GM21825 (cell line): ENCODE data around the gene ZNF669.

Source experiments
- ATAC-seq: cut with Tn5 transposase; IDR thresholded peaks from one replicate; pipeline ENCODE4 v1.9.1; 2021; ENCODE audit warnings: mild to moderate bottlenecking, moderate library complexity; ENCODE audit not compliant: unreplicated experiment

ZNF669 gene

DNA sequence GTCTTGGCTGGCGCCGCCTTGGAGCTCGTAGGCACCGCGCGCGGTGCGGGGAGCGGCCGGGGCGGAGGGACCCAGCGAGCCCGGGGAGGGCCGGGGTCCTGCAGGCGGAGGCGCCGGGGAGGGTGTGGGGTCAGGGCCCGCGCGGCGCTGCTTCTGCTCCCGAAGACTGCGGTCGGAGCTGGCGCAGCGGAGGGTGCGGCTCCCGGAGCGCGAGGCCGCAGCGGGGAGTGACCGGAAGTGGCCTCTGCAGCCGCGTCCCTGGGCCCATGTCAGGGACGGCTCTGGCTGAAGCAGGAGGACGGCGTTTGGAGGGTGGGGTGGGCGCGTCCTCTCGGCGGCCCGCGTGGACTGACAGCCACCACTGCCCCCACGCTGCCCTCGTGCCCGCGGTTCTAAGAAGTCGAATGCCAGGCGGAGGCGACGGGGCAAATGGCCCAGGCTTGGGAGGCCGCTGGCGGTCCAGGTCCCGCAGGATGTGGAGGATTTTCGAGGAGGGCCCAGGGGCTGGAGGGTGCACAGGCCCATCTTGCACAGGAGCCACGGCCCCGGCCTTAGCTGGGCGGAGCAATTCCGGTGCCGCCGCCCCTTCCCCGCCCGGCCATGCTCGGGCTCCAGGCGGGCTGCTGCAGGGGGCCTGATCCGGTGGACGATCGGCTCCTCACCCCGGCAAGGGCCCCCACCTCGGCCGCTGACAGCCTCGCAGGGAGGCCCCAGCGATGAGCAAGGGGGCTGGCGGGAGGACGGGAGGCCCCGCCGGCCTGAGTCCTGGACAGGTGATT, 7.7 kb upstream of the ZNF669 start:
- ATAC-seq, result no peak

DNA sequence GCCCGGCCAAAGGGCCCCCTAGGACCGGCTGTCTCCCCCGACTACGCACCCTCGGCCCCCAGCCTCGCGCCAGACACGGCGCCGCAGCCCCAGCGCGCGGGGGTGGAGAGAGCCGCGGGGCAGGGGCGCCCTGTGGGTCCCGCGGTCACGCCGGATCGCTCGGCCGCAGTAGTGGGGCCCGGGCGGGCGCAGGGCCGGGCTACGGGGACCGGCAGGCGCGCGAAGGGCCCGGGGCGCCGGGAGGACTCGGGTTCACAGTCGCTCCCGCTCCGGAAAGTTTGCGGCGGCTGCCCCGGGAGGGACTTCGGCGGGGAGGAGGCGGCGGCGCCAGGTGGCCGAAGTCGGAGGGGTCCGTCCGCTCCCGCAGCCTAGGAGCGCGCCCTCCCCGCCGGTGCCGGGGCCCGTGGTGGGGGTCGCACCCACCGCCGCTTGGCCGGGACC, 7.1 kb upstream of the ZNF669 start:
- no peak for ATAC-seq

DNA sequence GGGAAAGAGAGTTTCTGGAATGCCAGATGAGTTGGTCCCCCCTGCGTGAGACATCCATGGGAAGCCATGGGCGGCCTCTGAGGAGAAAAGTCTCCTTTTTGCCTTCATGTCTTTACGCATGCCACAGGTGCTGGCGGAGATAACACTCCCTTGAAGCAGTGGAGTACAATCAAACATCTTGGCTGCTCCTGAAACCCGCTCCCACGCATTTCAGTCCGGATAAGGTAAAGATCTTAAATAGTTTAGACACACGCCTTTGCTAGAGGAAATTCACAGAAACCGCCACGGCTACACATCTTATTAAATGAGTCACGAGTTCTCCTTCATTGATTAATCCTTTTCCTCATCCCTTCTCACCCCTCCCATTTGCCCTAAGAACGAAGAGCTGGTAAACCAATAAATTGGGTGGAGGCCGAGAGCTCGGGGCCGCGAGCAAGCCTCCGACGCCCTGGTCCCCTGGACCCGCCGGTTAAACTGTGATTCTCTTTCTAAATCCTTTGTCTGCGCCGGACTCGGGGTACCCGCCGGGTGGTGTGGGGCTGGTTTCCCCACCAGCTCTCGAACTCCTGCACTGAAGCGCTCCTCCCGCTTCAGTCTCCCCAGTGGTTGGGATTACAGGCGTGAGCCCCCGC, 6.6 kb upstream of the ZNF669 start:
- no peak for ATAC-seq

DNA sequence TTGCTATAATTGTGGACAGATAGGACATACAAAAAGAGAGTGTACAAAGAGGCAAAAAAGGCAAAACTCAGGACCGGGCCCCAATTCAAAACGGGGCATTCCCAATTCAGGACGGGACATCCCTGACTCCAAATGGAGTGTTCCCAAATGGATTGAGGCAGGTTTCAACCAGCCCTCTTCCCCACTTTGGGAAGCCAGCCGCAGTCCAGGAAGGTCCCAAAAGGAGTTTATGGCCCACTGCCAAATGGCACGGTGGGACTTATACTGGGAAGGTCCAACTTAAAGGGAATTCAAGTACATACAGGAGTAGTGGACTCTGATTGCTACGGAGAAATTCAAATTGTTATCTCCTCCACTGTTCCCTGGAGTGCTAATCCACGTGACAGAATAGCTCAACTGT, 3.5 kb upstream of the ZNF669 start:
- no peak for ATAC-seq

DNA sequence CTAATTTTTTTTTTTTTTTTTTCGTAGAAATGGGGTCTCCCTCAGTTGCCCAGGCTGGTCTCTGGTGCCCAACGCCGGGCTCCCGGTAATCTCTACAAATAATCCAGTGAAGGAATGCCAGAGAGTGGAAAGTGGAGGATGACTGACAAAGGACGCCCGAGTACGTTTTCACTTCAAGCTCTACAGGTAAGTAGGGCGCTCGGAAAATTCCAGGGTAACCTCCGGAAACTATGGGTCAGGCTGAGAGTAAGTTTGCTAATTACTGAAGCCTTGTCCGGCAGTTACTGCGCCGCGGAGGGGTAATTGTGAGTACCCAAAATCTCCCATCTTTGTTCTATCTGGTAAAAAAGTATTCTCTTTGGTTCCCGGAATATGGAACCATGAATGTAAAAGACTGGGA, 1.8 kb upstream of the ZNF669 start:
- ATAC-seq, result no peak

DNA sequence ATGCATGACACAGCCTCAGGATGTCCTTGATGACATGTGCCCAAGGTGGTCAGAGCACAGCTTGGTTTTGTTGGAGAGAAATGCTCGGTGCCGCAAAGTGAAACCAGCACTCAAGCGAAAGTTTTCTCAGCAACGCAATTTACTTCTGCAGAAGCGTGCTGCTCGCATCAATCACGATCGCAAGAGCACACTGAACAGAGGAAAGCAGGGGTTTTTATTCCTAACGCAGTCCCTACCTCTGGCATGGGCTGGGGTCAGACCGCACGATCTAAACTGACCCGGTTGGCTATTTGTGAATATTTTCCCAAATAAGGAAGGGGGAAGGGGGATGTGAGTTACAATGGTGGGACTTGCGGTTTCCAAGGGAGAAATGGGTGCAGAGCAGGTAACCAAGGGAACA, 809 bp upstream of the ZNF669 start:
- ATAC-seq, result no peak

DNA sequence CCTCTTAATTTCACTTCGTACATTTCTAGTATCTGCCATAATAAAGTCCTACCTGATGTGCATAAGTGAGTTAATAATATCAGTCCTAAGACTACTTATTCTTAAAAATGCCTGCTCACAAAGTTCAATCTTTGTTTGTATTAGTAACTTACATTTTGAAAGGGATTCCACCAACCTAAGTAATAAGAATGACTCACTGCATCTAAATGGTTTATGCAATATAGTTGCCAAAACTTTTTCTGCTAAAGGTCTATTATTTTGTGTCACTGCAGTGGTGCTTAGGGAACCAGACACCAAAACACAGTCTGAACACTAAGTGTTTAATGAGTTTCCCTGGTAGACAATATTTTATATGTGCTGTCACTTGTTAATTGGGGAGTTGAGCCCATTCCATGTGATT, 1.8 kb downstream of the ZNF669 start:
- no peak for ATAC-seq

DNA sequence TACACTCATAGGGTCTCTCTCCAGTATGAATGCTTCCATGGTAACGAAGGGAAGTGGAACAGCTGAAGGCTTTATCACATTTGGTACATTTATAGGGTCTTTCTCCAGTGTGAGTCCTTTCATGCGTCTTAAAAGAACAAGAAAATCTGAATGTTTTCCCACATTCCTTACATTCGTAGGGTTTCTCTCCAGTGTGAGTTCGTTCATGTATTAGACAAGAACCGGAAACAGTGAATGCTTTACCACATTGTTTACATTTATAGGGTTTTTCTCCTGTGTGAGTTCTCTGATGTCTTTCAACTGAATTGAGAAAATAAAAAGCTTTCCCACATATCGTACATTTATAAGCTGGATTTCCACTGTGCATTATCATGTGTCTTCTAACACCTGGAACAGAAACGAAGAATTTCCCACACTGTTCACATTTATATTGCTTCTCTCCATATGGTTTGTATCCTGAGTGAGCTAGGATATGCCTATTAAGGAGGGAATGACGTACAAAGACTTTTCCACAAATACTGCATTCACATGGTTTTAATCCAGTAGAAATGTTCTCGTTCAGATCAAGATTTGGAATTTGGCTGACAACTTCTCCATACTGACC, 3.4 kb downstream of the ZNF669 start:
- ATAC-seq, result no peak

DNA sequence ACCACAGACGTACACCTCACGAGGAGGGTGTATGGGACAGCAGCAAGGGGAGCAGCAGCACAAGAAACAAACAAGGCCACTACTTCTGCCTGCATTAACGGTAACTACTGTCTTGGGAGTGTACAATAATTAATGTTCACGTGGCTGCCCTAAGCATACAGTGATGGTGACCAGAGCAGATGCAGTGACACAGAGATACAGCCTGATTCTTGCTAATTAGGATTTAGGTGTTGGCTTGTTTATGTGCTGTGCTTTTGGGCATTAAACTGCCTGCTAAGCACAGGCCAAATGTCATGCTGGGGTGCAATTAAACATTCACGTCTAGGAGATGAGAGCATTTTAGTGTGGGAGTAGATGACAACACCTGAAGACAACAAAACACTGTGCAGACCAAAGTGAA, 7.2 kb downstream of the ZNF669 start:
- ATAC-seq, result no peak

DNA sequence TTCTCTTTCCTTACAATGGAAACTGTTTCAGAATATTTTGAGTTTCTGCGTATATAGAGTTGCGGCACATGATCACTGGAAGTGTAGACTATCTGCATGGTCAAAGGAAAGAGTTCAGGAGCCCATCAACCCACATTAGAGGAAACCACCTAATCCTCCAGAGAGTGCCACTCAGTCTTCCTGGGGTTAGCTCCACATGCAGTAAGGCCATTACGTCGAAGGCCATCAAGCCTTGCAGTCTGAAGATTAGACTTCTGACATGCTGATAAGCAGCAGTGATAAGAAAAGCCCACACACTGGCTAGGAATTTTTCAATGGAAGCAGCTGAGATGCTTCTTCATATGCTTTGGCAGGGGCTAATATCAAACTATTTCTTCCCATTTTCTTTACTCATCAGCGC, 7.6 kb downstream of the ZNF669 start:
- ATAC-seq, result no peak

DNA sequence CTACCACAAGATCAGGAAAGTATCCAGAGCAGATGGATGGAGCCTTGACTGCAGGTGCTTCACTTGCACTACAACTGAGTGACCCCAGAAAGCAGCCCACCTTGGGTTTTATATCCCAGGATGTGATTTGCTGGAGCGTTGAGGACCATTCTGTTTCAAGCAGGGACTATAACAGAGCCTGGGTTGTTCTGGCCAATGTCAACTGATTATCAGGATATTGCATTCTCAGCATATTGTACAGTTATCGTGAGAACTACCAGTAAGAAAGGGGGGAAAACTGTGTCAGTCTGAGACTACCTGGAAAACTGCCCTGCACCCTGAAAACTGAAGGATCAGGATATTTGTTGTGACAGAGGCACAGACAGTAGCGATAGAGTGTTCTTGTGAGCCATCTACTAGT, 8.0 kb downstream of the ZNF669 start:
- no peak for ATAC-seq

DNA sequence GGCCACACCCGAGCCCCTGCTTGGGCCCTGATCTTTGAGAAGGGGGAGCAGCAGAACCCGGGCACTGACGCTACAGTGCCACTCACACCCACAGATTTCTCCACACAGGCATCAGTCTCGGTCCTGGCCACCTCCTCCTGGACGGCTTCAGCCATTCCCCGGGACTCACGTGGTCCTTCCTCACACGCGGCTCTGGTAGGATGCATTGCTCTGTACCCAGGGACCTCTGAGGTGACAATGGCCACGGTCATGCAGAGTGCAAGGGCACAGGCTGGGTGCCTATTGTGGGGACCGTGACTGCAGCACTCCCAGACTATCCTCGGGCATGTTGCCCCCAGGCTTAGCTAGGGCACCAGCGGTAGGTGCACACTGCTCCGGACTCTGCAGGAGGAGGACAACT, 13.7 kb downstream of the ZNF669 start:
- ATAC-seq, result no peak

DNA sequence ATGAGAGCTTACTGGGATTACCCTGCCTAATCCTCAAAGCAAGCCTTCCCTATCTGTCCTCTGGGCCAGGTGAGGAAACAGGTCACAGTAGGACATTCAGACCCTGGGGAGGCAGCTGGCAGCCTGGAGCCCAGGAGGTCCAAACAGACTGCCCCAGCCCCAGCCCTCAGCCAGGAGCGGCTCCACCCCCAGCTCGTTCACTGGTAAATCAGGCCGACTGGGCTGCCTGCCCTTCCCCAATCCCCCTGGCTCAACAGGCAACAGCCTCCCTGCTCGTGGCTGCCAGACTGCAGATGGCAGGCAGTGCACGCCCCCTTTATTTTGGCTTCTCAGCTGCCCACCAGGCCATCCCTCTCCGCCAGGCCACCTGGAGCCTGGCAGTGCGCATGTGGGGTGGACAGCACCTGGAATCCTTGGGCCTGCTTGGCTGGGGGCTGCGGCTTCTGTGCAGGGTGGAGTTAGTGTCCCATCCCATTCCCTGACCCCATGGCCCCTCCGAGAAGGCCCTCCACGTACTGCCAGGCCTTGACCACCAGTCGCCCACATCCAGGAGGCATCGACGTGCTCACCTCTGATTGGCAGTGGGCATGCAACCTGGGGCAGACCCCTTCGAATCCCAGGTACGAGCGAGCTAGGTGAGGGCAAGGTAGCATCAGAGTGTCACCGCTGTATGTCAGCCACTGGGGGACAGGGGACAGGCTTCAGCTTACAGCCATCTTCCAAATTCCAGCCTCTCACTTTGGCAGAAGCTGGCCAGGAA, 14.4 kb downstream of the ZNF669 start:
- no peak for ATAC-seq

DNA sequence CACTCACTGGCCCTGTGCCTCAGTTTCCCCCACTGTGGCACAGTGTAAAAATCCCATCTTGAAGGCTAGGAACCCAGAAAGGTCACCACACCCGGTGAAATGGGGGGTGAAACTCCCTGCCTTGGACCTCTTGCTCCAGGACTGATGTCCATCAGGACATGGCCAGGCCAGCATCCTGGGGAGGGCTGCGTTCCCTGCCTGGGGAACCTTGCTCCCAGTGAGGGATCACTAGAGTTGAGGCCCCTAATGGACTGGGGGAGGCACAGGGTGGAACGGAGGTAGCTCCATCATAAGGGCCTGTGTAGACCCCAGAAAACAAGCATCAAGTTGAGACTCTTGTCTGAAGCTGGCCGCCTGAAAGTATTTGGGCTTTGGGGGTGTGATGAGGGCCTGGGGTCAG, 15.2 kb downstream of the ZNF669 start:
- no peak for ATAC-seq

DNA sequence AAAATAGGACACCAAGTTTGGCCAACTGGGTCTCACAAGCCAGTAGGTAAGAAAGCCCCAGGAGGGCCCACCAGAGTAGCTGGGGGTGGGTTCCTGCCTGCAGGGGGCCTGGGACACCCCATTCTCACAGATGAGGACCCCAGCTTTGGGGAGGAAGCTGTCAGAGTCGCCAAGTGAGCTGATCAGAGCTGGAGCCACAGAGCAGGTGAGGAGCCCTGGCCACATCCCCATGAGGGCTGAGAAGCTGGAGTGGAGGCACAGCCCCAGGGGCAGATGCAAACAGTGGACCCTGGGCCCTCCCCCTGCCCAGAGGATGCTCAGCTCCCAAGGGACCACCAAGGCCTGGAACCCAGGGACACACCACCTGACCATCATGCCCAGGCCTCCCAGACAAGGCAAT, 16.9 kb downstream of the ZNF669 start:
- ATAC-seq, result no peak

DNA sequence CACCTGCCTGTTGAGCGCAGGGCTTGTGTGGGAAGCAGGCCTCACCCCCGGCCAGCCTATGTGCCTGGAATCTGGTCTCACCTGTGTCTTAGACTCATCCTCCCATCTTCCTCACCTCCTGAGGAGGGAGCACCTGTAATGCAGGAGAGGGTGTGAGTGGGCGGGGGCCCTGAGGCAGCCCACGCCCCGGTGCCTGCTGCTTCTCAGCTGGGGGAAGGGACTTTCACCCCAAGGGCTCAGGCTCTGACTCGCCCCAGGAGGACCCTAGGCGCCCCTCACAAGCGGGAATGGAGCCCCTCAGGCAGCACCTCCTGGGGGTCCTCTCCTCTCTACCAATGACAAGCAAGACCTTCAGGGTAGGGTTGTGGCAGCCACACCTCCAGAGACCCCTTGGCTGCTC, 18.8 kb downstream of the ZNF669 start:
- ATAC-seq, result no peak

DNA sequence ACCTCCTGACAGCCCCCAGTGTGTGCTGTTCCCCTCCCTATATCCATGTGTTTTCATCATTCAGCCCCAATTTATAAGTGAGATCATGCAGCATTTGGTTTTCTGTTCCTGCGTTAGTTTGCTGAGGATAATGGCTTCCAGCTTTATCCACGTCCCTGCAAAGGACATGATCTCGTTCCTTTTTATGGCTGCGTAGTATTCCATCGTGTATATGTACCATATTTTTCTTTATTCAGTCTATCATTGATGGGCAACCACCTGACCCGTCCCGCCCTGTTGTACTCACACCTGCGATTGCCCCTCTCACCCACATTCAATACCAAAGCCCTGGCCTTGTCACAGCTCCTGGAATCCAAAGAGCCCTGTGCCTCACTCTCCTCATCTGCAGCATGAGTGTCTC, 19.4 kb downstream of the ZNF669 start:
- ATAC-seq, result no peak

DNA sequence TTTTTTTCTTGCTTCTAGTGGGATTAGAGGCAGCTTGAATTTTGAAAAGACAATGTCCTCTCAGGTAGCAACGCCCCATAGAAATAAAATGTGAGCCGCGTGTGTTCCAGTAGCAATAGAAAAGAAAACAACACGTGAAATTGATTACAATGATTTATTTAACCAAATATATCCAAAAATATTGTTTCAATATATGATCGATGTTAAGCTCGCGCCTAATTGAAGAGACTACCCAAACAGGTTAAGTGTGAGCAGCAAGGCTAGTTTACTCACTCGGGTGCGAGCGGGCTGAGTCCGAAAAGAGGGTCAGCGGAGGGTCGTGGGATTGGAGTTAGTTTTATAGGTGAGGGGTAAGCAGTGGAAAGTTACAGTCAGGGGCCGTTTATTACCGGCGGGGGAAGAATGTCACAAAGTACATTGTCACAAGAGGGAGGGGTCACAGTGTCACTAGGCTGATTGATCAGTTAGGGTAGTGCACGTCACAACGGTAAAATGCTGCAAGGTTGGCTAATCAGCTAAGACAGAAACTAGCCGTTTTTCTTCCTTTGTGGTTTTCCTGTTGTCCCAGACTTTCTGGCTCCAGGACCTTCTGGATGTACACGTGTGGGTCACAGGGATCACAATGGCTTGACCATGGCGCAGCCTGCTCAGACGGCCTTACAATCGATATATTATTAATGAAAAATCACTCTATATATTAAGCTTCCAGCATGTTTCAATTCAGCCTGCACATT, 24.8 kb downstream of the ZNF669 start:
- no peak for ATAC-seq

DNA sequence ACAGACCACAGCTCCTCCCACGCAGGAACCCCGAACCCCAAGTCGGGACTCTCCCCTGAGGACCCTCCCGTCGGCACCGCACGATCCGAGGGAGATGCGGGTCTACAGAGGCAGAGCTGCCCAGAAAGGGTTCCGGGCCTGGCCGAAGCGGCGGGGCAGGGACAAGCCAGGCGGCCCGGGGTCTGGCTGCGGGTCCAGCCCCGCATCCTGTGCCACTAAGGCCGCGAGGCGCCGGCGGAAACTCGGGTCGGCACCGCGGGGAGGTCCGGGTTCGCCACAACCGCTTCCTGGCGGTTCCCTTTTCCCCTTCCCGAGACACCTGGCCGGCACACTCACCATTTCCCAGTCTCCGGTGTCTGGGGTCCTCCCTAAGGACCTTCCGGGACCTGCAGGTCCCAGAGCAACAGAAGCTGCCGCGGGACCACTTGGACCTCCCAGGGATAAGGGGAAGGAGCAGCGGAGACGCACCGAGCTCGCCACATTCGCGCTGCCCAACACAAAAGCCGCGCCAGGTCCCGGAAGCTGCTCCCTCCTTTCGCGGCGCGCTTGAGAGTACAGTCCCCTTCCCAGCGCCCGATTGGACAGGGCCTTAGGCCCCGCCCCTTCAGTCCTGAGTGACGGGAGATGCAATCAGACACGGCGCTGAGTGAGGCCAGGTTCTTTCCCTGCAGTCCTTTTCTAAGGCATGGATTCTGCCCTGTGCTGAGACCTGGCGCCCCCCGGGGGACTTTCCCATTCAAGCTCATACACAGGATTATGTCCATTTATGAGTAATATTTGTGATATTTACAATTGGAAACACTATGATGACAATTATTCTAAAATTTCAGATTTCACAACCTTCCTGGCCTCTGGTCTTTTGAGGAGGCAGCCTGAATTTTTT, 25.7 kb downstream of the ZNF669 start, which contains the start of gene ZNF670:
ZNF670 (minus strand) TSS at position 554 of the 883 bp plus-strand sequence; CDS start at position 339, 215 bp downstream.
- peak; percentile 100 for ATAC-seq

DNA sequence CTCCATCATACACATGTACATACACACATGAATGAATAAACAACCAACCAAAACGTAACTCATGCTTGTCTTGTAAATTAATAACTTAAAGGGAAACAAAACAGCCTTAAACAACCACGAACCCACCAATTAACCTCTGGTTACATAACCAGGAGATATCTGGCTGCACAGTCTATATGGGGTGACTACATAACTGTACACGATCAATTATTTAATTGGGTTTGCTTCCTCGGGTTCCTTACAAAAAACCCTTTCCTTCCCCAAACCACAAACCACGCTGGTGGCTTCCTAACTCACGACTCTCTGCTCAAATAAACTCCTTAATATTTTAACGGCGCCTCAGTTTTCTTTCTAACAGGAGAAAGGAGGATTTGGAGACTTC, 26.3 kb downstream of the ZNF669 start:
- peak; percentile 23 for ATAC-seq
